HepG2 (cell line): ENCODE measurements around the gene TTN. TPM values are rescaled to one million over a fixed set of nuclear protein-coding genes. Genes with fewer than 3 reads are reported as not detected.

Experiments
- ATF4 ChIP-seq, 2 experiments: fragments of 450-650 bp in 1 of 2; sonication (generic) in 1 of 2; formaldehyde crosslinking; IDR thresholded peaks; 2 replicates each; pipeline versions ENCODE4 v1.5.0 to v1.8.0; 2020 to 2022; ENCODE audit warnings: mild to moderate bottlenecking in 1 of 2, missing genetic modification reagents in 1 of 2
- EP300 ChIP-seq, 3 experiments: sonication (generic) in 1 of 3; formaldehyde crosslinking in 1 of 3; IDR thresholded peaks; 2 replicates each; pipeline versions ENCODE4 v1.5.1 to v1.6.1; 2011 to 2020; ENCODE audit warnings: low read depth in 2 of 3, low read length in 2 of 3, borderline replicate concordance in 1 of 3, improper control_type of control experiment in 1 of 3, mild to moderate bottlenecking in 1 of 3, missing genetic modification reagents in 1 of 3, moderate library complexity in 1 of 3
- ETS1 ChIP-seq: sonication (generic); formaldehyde crosslinking; IDR thresholded peaks from 2 replicates; pipeline ENCODE4 v1.4.0; 2020; ENCODE audit warnings: missing genetic modification reagents
- FLYWCH1 ChIP-seq: sonication (generic); formaldehyde crosslinking; IDR thresholded peaks from 2 replicates; pipeline ENCODE4 v1.8.1; 2023; ENCODE audit warnings: mild to moderate bottlenecking, missing genetic modification reagents
- GATA4 ChIP-seq: sonication (generic); IDR thresholded peaks from 2 replicates; pipeline ENCODE4 v1.6.1; 2016; ENCODE audit warnings: antibody characterized with exemption, low read depth, borderline replicate concordance
- KDM2A ChIP-seq: sonication (generic); formaldehyde crosslinking; IDR thresholded peaks from 2 replicates; pipeline ENCODE4 v1.4.0; 2020; ENCODE audit warnings: low read depth, missing genetic modification reagents, borderline replicate concordance
- KDM5A ChIP-seq: fragments of 200-600 bp; sonication (generic); IDR thresholded peaks from 2 replicates; pipeline ENCODE4 v1.7.0; 2018; ENCODE audit warnings: antibody characterized with exemption, mild to moderate bottlenecking, low read length, borderline replicate concordance
- MAZ ChIP-seq, 2 experiments: sonication (generic) in 1 of 2; formaldehyde crosslinking in 1 of 2; IDR thresholded peaks; 2 replicates each; pipeline versions ENCODE4 v1.5.0 to v1.6.1; 2012 to 2020; ENCODE audit warnings: low read depth in 2 of 2, mild to moderate bottlenecking in 2 of 2, borderline replicate concordance in 1 of 2, improper control_type of control experiment in 1 of 2, low read length in 1 of 2, missing genetic modification reagents in 1 of 2, moderate library complexity in 1 of 2
- PRDM10 ChIP-seq: sonication (generic); formaldehyde crosslinking; IDR thresholded peaks from 2 replicates; pipeline ENCODE4 v1.4.0; 2020; ENCODE audit warnings: low read depth, missing genetic modification reagents
- ZBTB7B ChIP-seq: sonication (generic); formaldehyde crosslinking; IDR thresholded peaks from 2 replicates; pipeline ENCODE4 v1.4.0; 2020; ENCODE audit warnings: missing genetic modification reagents
- ZFP36 ChIP-seq: fragments of 150-350 bp; IDR thresholded peaks from 2 replicates; pipeline ENCODE4 v1.6.1; 2018; ENCODE audit warnings: borderline replicate concordance, low read length, low read depth; ENCODE audit not compliant: partially characterized antibody
- ZNF7 ChIP-seq: IDR thresholded peaks from 2 replicates; pipeline ENCODE4 v1.6.1; 2016; ENCODE audit warnings: missing biosample characterization, missing genetic modification reagents
- polyA plus RNA-seq, 8 experiments: library from polyadenylated mRNA; depleted of rRNA in 3 of 8; stranded (reverse) in 7 of 8; unstranded in 1 of 8; fragments of >200 nt; fragmentation: Illumina TruSeq in 4 of 8; extraction: Trizol in 4 of 8; gene quantifications; 2 replicates each; pipeline versions ENCODE4 v1.2.1 to v1.2.3, GENCODE V29; 2011 to 2016; ENCODE audit warnings: low read depth in 4 of 8, missing spikeins in 1 of 8, mixed read lengths in 1 of 8; ENCODE audit not compliant: insufficient read depth in 1 of 8
- total RNA-seq, 5 experiments: library from RNA; depleted of rRNA; stranded (reverse); fragments of >200 nt; fragmentation: Illumina TruSeq; extraction: Trizol; gene quantifications; 2 replicates each; pipeline ENCODE4 v1.2.3, GENCODE V29; 2016; ENCODE audit warnings: low read depth in 1 of 5

The TTN gene
- total and polyA plus RNA-seq, 2 of the 13 experiments (the other 11 are each of a cell fraction or from before 2014, with no cell fraction given), result under 0.01 TPM

GRCh38 chr2:178479758-178480226 lies 327.4 kb downstream of the TTN start (continued):
- TF ChIP-seq EP300 (IDR thresholded peaks at IDR 0.05; ENCODE audit: low read depth in 2 of 2, low read length in 2 of 2), result 0 out of 4 replicates have a peak, but pooled peaks of 1 of the 2 experiments have one; percentile 6
- no peak for TF ChIP-seq EP300 (CRISPR knock-in tag; IDR thresholded peaks at IDR 0.05; ENCODE audit: borderline replicate concordance)
- peak; percentile 21; the same call in 1 of the 2 replicates for TF ChIP-seq PRDM10 (CRISPR knock-in tag)
- no peak for TF ChIP-seq FLYWCH1
- TF ChIP-seq KDM5A, result peak; percentile 64; the same call in 1 of the 2 replicates
- TF ChIP-seq KDM2A (CRISPR knock-in tag), result peak; percentile 29; the same call in 1 of the 2 replicates
- 0 out of 2 replicates have a peak, but pooled peaks have one; percentile 45 for TF ChIP-seq MAZ (IDR thresholded peaks at IDR 0.05; ENCODE audit: borderline replicate concordance, low read depth, low read length)
- no peak for TF ChIP-seq MAZ (CRISPR knock-in tag; IDR thresholded peaks at IDR 0.05; ENCODE audit: low read depth)
- TF ChIP-seq GATA4, result 0 out of 2 replicates have a peak, but pooled peaks have one; percentile 21
- peak in 1 of 2 experiments; percentile 7; a peak in 1 of 4 replicates for TF ChIP-seq ATF4 (CRISPR knock-in tag; IDR thresholded peaks at IDR 0.05)
- TF ChIP-seq ZFP36, result peak; percentile 34
- TF ChIP-seq ETS1 (CRISPR knock-in tag), result no peak
- TF ChIP-seq ZNF7, result peak; percentile 99
- TF ChIP-seq ZBTB7B, result no peak
